ENCODE measurements around the gene GUCA2A. TPM values are rescaled to one million over a fixed set of nuclear protein-coding genes. Genes with fewer than 3 reads are reported as not detected.

GUCA2A gene
- total RNA-seq, 1 donor from 2014 or later = not detected

DNA sequence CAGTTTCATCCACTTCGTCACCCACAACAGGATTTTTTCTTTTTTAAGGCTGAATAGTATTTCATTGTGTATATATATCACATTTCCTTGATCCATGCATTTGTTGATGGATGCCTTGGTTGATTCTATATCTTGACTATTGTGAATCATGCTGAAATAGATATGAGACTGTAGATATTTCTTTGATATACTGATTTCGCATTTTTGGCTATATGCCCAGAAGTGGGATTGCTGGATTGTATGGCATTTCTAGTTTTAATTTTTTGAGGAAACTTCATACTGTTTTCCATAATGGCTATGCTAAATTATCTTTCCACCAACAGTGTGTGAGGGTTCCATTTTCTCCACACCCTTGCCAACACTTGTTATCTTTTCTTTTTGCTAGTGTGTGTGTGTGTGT is 6.4 kb downstream of the GUCA2A start:
- no peak for FAIRE-seq
- no peak for DNase-seq (ENCODE audit: low spot score in 2 of 2)

DNA sequence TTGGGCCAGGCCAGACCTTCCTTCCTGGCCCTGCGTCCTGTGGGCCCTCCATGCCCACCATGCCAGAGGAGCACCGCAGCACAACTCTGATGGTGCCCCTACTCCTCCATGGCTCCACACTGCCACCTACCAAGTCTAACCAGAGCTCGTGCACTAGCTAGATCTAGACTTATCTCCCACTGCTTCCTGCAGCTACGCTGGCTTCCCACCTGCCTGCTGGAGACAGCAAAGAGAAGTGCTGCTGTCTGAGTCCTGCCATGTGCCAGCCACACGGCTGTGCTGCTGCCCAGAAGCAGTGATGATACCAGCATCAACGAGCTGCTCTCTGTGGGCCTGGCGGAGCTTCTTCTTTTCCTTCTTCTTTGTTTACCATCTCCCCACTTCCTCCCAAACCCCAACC is 6.9 kb downstream of the GUCA2A start:
- FAIRE-seq (no peak), DNase-seq (ENCODE audit: low spot score in 2 of 2) (no peak)

DNA sequence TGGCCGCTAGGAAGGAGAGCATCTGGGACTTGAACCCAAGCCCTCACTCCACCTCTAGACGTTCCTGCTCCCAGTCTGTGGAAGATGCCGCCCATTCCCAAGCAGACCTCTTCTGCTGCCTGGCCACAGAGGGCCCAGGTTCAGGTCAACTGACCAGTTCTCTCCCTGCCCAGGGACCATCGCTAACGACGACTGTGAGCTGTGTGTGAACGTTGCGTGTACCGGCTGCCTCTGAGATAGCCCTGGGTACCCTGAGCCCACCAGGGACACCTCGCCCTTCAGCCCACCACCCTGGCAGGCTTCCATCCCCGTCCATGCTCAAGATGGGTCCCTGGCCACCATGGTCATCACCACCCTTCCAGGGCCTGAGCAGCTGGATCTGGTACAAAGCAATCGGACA is 9.2 kb downstream of the GUCA2A start:
- FAIRE-seq = no peak

DNA sequence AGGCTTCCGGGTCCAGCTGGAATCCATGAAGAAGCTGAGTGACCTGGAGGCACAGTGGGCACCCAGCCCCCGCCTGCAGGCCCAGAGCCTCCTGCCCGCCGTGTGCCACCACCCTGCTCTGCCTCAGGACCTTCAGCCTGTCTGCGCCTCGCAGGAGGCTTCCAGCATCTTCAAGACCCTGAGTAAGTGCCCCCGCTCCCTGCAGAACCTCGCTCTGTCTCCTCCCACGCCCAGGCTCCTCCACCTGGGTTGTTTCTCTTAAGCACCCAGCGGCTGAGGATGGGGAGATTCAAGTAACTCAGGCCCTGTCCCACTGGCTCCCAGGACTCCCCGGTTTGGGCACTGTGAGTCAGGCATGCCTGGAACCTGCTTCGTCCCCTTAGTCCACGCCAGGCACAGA is 9.9 kb downstream of the GUCA2A start:
- FAIRE-seq = no peak

More for the DNA sequence above, 9.2 kb downstream of the GUCA2A start:
- DNase-seq (ENCODE audit: low spot score in 2 of 2) = no peak

DNA sequence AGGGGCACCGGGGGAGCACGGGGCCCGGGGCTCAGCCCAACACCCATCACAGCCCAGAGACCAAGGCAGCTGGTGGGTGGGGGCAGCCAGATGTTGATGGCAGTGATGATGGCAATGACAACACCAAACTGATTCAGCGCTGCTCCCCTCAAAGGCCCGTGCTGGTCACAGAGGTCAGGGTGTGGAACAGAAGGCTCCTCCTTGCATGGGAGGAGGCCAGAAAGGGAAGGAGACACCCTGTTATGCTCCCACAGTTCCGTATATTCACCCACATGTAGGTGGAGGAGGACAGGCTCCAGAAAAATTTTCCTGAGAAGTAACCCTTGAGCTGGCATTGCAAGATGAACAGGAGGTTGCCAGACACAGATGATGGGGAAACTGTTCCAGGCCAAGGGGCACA is 10.9 kb downstream of the GUCA2A start:
- FAIRE-seq (no peak), DNase-seq (ENCODE audit: low spot score in 2 of 2) (no peak)

More for the DNA sequence above, 9.9 kb downstream of the GUCA2A start:
- no peak for DNase-seq (ENCODE audit: low spot score in 2 of 2)

DNA sequence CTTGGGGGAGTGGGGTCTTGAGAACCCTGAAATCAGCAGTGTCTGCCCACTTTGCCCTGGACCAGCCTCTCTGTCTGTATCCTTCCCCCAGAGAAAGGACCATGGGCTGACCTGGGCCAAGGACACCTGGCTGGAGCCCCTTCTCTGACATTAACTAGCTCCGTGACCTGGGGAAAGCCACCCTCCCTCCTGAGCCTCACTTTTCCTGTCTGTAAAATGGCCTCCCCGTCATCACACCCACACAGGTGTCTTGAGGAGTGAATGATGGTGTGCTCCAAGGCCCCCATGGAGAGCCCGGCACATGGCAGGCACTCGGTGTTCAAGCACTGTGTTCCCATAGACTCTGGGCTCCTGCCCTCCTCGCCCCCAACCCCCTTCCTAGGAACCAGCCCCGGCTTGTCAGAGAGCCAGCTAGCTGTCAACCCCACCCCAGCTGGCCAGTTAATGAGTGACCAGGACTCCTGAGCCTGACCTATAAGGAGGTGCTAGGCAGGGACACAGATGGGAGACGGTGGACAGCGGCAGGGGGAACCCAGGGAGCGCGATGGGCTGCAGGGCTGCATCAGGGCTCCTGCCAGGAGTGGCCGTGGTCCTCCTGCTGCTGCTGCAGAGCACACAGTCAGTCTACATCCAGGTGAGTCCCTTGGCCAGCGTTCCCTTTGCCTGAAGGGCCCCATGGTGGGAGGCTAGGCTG is 11.5 kb downstream of the GUCA2A start, which contains the start of gene GUCA2B:
GUCA2B (plus strand) TSS at position 504 of the 694 bp plus-strand sequence; CDS start at position 545, 41 bp downstream.
- no peak for FAIRE-seq
- no peak for DNase-seq (ENCODE audit: low spot score in 2 of 2)

GRCh38 chr1:42152119-42152518 is 12.4 kb downstream of the GUCA2A start:
- DNase-seq (ENCODE audit: low spot score in 2 of 2) = no peak
- FAIRE-seq = no peak

GRCh38 chr1:42150651-42151050 is 13.9 kb downstream of the GUCA2A start:
- no peak for DNase-seq (ENCODE audit: low spot score in 2 of 2)
- FAIRE-seq = no peak

DNA sequence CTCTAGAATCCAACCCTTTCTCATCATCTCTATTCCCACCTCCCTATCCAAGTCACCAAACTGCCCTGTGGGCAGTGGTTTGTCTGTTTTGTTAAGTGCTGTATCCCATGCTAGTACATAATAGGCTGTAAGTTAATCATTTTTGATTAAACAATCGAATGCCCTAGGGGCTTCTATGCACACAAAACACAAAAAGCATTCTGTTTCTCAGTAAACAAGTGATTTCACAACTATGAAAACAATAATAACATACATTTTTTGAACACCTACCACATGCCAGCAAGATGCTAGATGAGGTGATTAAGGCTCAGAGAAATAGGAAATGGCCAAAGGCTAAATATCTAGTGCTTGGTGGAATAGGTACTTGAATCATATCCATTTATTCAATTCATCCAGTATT is 16.4 kb downstream of the GUCA2A start:
- FAIRE-seq = no peak
- DNase-seq (ENCODE audit: low spot score in 2 of 2) = no peak

GRCh38 chr1:42146626-42147320 is 17.8 kb downstream of the GUCA2A start:
- FAIRE-seq = no peak
- DNase-seq (ENCODE audit: low spot score in 2 of 2) = peak; percentile 48 to 64

DNA sequence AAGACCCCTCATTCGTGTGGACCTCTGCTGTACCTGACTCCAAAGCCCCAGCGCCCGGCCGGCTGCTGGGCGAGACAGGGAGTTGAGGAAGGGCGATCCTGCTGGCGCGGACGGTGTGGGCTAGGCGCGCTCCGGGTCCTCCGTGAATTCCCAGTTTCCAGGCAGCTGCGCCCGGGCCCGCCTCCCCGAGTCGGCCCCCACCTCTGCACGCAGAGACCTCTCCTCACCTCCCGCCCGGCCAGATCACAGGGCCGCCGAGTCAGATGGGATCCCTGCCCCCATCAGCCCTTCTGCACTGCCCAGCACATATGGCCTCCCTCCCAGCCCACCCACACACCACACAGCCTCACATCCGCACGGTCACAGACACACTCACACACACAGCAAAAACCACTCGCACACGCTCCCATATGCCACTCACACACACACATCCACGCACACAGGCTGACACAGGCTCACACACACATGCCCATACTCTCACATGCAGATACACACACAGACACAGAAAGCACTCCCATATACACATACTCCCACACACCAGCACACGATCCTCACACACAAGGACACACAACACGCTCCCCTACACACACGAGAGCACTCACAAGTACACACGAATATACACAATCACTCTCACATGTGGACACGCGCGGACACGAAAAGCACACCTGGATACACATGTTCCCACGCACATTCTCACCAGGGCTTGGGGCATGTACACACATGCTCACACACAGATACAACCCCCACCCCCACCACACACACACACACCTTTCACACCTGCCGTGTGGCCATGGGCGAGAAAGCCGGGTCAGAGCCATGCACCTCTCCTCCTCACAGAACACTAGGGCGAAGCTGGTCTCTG is 18.6 kb downstream of the GUCA2A start:
- FAIRE-seq = no peak

GRCh38 chr1:42145389-42145716 is 19.2 kb downstream of the GUCA2A start:
- no peak for FAIRE-seq

More for the DNA sequence above, 18.6 kb downstream of the GUCA2A start:
- no peak for DNase-seq (ENCODE audit: low spot score in 2 of 2)

GRCh38 chr1:42144711-42145388 is 19.7 kb downstream of the GUCA2A start:
- FAIRE-seq (no peak), DNase-seq (ENCODE audit: low spot score in 2 of 2) (no peak)

More at GRCh38 chr1:42145389-42145716, 19.2 kb downstream of the GUCA2A start:
- DNase-seq (ENCODE audit: low spot score in 2 of 2) = no peak

GRCh38 chr1:42143896-42144710 is 20.4 kb downstream of the GUCA2A start:
- no peak for FAIRE-seq
- DNase-seq (ENCODE audit: low spot score in 2 of 2) = no peak

- FAIRE-seq = no peak
These were observed 21.5 kb downstream of the GUCA2A start for GRCh38 chr1:42142894-42143675.

GRCh38 chr1:42141978-42142377 is 22.6 kb downstream of the GUCA2A start:
- no peak for FAIRE-seq
- no peak for DNase-seq (ENCODE audit: low spot score in 2 of 2)

More at GRCh38 chr1:42142894-42143675, 21.5 kb downstream of the GUCA2A start:
- no peak for DNase-seq (ENCODE audit: low spot score in 2 of 2)

DNA sequence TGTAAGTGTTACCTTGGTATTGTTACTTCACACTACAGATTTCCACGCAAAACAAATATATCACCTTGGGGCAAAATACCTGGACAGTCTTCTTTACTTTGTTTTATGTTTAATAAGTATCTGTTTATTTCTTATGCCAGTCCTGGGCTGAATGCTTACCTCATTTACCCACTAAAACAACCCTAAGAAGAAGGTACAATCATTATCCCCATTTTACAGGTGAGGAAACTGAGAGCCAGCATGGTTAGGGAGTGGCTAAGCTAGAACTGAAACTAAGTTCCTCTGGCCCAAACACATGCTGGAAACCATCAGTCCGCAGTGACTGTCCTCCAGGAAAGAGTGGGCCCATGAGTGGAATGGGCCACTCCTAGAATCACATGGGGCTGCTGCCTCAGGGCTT is 24.4 kb downstream of the GUCA2A start:
- FAIRE-seq (no peak), DNase-seq (ENCODE audit: low spot score in 2 of 2) (no peak)

- FAIRE-seq (no peak), DNase-seq (ENCODE audit: low spot score in 2 of 2) (no peak)
These were observed 25.1 kb downstream of the GUCA2A start for GRCh38 chr1:42139444-42139843.

GRCh38 chr1:42138586-42138985 is 26.0 kb downstream of the GUCA2A start:
- DNase-seq (ENCODE audit: low spot score in 2 of 2) = no peak
- FAIRE-seq = no peak
